ENCODE data around the gene VSTM2B.

VSTM2B gene

GRCh38 chr19:29532956-29533355 is 7.2 kb downstream of the VSTM2B start:
- DNase-seq: peak; percentile 28

- peak; percentile 38 for DNase-seq
Observed at GRCh38 chr19:29533578-29534544, 8.1 kb downstream of the VSTM2B start.

GRCh38 chr19:29535214-29535831 is 9.5 kb downstream of the VSTM2B start:
- DNase-seq: peak; percentile 30

GRCh38 chr19:29535984-29536508 is 10.3 kb downstream of the VSTM2B start:
- DNase-seq: peak; percentile 26

GRCh38 chr19:29537181-29537580 is 11.4 kb downstream of the VSTM2B start:
- peak; percentile 42 for DNase-seq

- DNase-seq: no peak
Observed at GRCh38 chr19:29537601-29538000, 11.8 kb downstream of the VSTM2B start.

- DNase-seq: no peak
Observed at GRCh38 chr19:29538146-29538545, 12.4 kb downstream of the VSTM2B start.

- peak; percentile 6 for DNase-seq
Observed at GRCh38 chr19:29538651-29539050, 12.9 kb downstream of the VSTM2B start.

- peak; percentile 21 for DNase-seq
Observed at GRCh38 chr19:29539131-29539530, 13.3 kb downstream of the VSTM2B start.

GRCh38 chr19:29539670-29540069 is 13.9 kb downstream of the VSTM2B start:
- peak; percentile 54 for DNase-seq

GRCh38 chr19:29540114-29540513 is 14.3 kb downstream of the VSTM2B start:
- peak; percentile 17 for DNase-seq

GRCh38 chr19:29541473-29542253 is 15.9 kb downstream of the VSTM2B start:
- DNase-seq: no peak

GRCh38 chr19:29542327-29542726 is 16.5 kb downstream of the VSTM2B start:
- DNase-seq: no peak

GRCh38 chr19:29542776-29543175 is 17.0 kb downstream of the VSTM2B start:
- peak; percentile 20 for DNase-seq

- DNase-seq: no peak
Observed at GRCh38 chr19:29543381-29543780, 17.6 kb downstream of the VSTM2B start.

GRCh38 chr19:29544656-29545360 is 19.0 kb downstream of the VSTM2B start:
- DNase-seq: peak; percentile 32

GRCh38 chr19:29545447-29545846 is 19.7 kb downstream of the VSTM2B start:
- DNase-seq: peak; percentile 11

GRCh38 chr19:29545866-29546582 is 20.2 kb downstream of the VSTM2B start:
- DNase-seq: no peak

- DNase-seq: peak; percentile 83
Observed at GRCh38 chr19:29546583-29547190, 20.9 kb downstream of the VSTM2B start.

GRCh38 chr19:29547361-29547960 is 21.7 kb downstream of the VSTM2B start:
- DNase-seq: peak; percentile 61

- DNase-seq: peak; percentile 55
Observed at GRCh38 chr19:29547981-29548380, 22.2 kb downstream of the VSTM2B start.
